Measurements from ENCODE around the gene GRN.

DNA sequence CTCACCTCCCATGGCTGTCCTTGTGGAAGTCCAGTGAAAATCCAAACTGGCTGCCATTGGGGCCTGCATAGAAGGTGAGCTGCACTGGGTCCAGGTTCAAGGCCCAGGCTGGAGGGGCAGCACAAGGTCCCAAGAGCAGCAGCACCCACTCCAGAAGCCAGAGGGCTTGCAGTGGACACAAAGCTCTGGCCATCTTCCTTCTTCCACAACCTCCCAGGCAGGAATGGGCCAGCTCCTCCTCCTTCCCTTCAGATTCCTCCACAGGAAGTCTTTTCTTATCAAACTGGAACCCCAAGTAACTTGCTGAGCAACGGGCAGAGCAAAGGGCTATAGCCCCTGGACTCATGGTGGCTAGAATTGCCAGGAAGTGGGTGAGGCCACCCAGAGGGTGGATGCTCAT lies 44.2 kb downstream of the GRN start, which contains the start of gene ITGA2B:
- TF ChIP-seq POLR2A (IDR thresholded peaks at IDR 0.05) (no peak), CTCF (IDR thresholded peaks at IDR 0.05) (no peak)

All from breast epithelium (tissue), 3 donors.